ENCODE results near the gene USP21. TPM values are rescaled to one million over a fixed set of nuclear protein-coding genes. Genes with fewer than 3 reads are reported as not detected.

USP21 gene
- total and polyA plus RNA-seq, 2 of the 4 experiments (the other 2 are of a cell fraction): 6.3 to 23.8 TPM

GRCh38 chr1:161138431-161138830 is 20.9 kb upstream of the USP21 start:
- Histone ChIP-seq H3K4ac (ENCODE audit: low read depth, low read length) (no peak overlapping the region), H4K8ac (ENCODE audit: low read depth in 2 of 2, low read length in 2 of 2) (no peak overlapping the region), H3K14ac (replicated peaks; ENCODE audit: low read depth, low read length) (no peak overlapping the region), H3K79me1 (ENCODE audit: low read depth in 1 of 2, low read length in 2 of 2) (peaks cover 11 to 36% of the 10 kb centered on the region in 2 experiments; a peak in 3 of 4 replicates), H3K36me3 (ENCODE audit: control insufficient read depth, insufficient read depth, low read length) (no peaks in the 10 kb centered on the region), H3K9me1 (ENCODE audit: insufficient read depth, low read length) (no peaks in the 10 kb centered on the region; the same call in 1 of the 2 replicates), H2BK20ac (ENCODE audit: low read depth, low read length) (no peak overlapping the region), H4K91ac (ENCODE audit: insufficient read depth, low read depth, low read length) (no peak overlapping the region), H2BK15ac (ENCODE audit: low read depth, low read length) (no peak overlapping the region), H2BK120ac (ENCODE audit: low read depth, low read length) (no peak overlapping the region), H3K4me3 (ENCODE audit: insufficient read depth, low read depth, low read length) (no peak overlapping the region), H2AFZ (replicated peaks; ENCODE audit: low read length, poor library complexity) (no peak overlapping the region), H2AK5ac (ENCODE audit: low read depth, low read length) (no peak overlapping the region), H3K4me1 (ENCODE audit: control insufficient read depth, insufficient read depth, low read length) (no peaks in the 10 kb centered on the region), H2AK9ac (replicated peaks; ENCODE audit: low read depth, low read length, poor library complexity) (no peak overlapping the region), H3K9me3 (ENCODE audit: control insufficient read depth, insufficient read depth, low read length) (no peaks in the 10 kb centered on the region), H2BK5ac (ENCODE audit: low read depth, low read length, poor library complexity, severe bottlenecking) (no peak overlapping the region), H4K20me1 (ENCODE audit: insufficient read depth, low read length) (no peaks in the 10 kb centered on the region; the same call in 1 of the 2 replicates), H3K18ac (ENCODE audit: low read depth, low read length) (no peak overlapping the region), H3K23ac (ENCODE audit: low read depth, low read length) (no peak overlapping the region), H3K27me3 (ENCODE audit: control insufficient read depth, insufficient read depth, low read length) (no peaks in the 10 kb centered on the region), H4K5ac (ENCODE audit: low read depth, low read length) (no peak overlapping the region), H3K4me2 (ENCODE audit: low read depth, low read length) (no peak overlapping the region), H3K27ac (ENCODE audit: insufficient read depth, low read length) (no peak overlapping the region), H3K56ac (ENCODE audit: extremely low read depth, insufficient read depth, low read length) (no peak overlapping the region), H3K9ac (ENCODE audit: low read depth, low read length) (no peak overlapping the region)
- 100% methylated on average over 1 of the region's 1 CpG; no CpG with 5 or more reads in 1 of the 2 experiments for WGBS, 2 experiments (ENCODE audit: extremely low coverage in 2 of 2, insufficient read length in 1 of 2)
- intact Hi-C loops (cut with micrococcal nuclease) (loop anchor here (2.0 kb wide), 1 partner anchor 412 kb away; no protein-coding TSS in a partner anchor), dilution Hi-C loops (cut with HindIII; ENCODE audit: low sequenced_read_pairs, unreplicated experiment) (no loop called here), in situ Hi-C loops (cut with MboI; ENCODE audit: low sequenced_read_pairs) (no loop called here)
- TF ChIP-seq CTCF (conservative IDR thresholded peaks at IDR 0.05; ENCODE audit: low read depth, low read length): no peak
- TF ChIP-seq ELK1 (IDR thresholded peaks at IDR 0.05; ENCODE audit: borderline replicate concordance, low read depth, low read length): no peak
- TF ChIP-seq MAFK (IDR thresholded peaks at IDR 0.05; ENCODE audit: low read depth, low read length): no peak
- TF ChIP-seq CHD1 (IDR thresholded peaks at IDR 0.05; ENCODE audit: low read depth, low read length): no peak
- DNase-seq (no peak), ATAC-seq (ENCODE audit: low read depth) (no peak)
- ChIA-PET POLR2A (ENCODE audit: unreplicated experiment) (no interaction called here), CTCF (no interaction called here)
- no TSS peak for BruUV-seq (replicated peaks)

Data from IMR-90 (cell line).